DMS53 (cell line): ENCODE measurements around the gene CAMTA1.
A peak's percentile ranks its signal among the peaks of the same experiment; 100 is the strongest.

Source experiments
- DNase-seq: peaks from one replicate; lab custom pipeline; 2025; lab: John Stamatoyannopoulos, UW

The CAMTA1 gene

GRCh38 chr1:7743346-7743745 lies 958.1 kb downstream of the CAMTA1 start:
- DNase-seq, result no peak

DNA sequence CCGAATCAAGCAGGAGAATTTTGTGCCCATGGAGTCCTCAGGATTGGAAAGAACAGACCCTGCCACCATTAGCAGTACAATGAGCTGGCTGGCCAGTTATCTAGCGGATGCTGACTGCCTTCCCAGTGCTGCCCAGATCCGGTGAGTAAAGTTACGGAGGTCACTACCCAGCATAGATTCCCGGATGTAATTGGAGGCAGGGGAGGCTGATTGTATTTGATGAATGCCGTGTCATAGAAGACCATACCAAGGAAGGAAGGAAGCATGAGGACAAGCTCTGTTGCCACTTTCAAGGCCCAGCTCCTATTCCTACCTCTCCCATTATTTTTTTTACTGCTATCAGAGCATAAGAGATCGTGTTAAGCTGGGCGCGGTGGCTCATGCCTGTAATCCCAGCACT lies 959.6 kb downstream of the CAMTA1 start:
- DNase-seq, result no peak

GRCh38 chr1:7745783-7746182 lies 960.5 kb downstream of the CAMTA1 start:
- DNase-seq, result no peak

DNA sequence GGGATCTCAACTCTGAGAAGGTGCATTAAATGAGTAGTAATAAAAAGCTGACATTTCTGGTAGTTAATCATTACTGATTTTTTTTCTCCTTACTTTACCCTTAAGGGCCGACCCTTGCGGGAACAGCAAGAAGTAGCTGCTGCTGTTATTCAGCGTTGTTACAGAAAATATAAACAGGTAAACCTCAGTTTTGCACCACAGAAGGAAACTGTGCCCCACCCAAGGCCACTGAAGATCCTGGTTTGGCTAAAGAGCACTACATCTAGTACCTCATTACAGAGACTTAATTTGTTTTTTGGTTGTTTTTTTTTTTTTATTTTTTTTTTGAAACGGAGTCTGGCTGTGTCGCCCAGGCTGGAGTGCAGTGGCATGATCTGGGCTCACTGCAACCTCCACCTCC lies 962.4 kb downstream of the CAMTA1 start:
- DNase-seq, result no peak

DNA sequence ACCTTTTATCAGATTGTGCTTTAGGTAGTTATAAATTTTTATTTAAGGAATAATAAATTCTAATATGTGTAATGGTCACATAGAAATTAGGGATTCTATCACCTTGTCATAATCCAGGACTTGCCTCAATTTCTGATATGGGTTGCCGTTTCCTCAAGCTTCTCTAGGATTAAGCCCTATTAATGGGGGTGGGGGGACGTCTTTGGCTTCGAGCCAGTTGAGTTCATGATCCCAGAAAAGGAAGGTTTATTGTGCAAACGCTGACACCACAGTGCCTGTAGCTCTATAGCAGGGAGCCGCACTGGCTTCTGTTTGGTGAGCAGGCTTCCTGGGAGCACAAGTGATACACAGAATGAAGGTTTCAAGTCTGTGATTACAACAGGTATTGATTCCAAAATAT lies 963.9 kb downstream of the CAMTA1 start:
- no peak for DNase-seq

DNA sequence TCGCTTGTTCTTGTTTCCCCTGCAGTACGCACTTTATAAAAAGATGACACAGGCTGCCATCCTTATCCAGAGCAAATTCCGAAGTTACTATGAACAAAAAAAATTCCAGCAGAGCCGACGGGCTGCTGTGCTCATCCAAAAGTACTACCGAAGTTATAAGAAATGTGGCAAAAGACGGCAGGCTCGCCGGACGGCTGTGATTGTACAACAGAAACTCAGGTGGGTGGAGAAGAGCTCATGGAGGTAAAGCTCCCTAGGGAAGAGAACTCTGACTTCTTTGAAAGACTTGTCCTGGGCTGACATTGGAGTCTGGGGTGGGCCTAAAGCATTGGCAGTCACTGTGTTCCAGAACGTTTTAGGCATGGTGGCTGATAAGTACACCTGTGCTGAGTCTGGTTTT lies 965.9 kb downstream of the CAMTA1 start:
- DNase-seq, result no peak

- DNase-seq, result peak; percentile 81
These were observed 967.5 kb downstream of the CAMTA1 start for GRCh38 chr1:7752512-7753417.

DNA sequence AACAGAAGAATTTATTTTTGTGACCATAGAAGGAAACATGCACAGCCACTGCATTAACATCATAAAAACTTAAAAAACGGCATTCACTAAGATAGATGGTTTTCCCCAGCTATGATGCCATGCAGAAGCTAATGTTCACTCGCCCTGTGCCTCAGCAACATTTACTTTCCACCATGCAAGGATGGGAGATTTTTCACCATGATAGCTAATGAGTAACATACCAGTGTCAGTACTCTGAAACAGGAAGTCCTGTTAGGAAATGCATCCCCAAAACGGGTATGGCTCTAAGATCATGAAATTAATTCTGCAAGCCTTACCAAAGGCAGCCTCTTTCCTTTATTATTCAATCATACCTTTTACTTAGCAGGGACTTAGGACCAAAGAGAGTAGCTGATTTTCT lies 968.4 kb downstream of the CAMTA1 start:
- DNase-seq, result no peak

- DNase-seq, result no peak
These were observed 969.0 kb downstream of the CAMTA1 start for GRCh38 chr1:7754234-7754633.

DNA sequence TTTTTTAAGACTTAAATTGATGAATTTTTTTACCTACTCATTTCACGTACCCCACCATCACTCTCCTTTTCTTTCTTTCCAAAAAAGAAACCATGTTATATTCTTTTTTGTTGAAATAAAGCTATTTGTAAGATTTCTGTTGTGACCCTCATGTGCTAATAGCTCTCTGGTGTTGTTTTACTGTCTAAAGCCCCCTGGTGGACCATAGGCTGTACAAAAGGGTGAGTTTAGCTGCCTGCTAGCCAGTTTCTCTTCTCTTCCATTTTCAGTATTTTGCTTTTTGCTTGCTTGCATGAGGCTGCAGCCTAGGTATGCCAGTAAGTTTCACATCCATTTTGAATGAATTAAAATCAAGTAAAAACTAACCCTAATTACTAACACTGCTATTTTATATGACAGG lies 970.2 kb downstream of the CAMTA1 start:
- peak; percentile 22 for DNase-seq

DNA sequence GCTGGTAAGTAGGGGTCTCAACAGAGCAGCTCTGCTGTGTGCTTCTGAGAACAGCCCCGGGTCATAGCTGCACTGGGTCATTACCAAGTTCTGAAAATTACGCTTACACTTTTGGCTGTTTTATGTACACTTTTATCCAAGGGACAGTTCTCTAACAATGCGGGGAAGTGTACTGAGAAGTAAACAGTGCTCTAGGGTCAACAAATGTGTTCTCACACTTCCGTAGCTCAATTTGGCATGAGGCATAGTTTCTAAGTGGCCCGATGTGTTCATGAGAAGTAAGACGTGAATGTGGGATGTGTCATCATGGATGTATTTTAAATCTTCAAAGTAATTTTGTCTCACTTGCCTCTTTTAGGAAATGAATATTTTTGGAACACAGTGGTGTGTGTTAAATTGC lies 975.0 kb downstream of the CAMTA1 start:
- DNase-seq, result no peak

DNA sequence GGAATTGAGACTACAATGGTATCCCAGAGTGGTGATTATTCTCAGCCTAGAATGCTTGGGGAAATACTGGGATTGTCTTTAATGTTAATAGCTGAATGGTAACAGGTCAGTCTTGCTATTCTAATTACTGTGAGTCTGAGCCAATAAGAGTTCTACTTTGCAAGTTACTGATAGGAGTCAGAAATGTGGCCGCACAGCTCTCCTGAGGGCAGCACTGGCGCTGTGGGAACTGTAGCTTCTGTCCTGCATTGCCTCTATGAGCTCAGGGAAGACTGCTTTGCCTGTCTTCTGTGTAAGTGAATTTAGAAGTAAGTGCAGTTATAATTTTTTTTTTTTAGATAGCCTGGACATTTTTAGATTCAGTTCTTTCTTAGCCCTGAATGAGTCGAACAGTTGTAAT lies 975.8 kb downstream of the CAMTA1 start:
- DNase-seq, result no peak

GRCh38 chr1:7767176-7767575 lies 981.9 kb downstream of the CAMTA1 start:
- DNase-seq, result no peak

DNA sequence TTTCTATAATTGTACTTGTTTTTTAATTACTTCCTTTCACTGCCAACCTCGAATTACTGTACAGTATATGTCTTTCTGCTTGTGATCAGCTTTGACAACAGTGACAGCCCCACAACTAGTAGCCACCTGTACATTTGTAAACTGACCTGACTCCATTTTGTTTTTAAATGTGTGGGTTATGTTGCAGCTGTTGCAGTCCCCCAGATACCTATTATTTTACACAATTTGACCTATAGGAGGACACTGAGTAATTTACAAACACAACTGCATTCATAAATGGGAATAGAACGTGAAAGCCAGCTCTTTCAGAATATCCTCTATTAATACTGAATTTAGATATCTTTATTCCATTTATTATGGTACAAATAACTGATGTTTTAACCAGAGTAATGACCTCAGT lies 983.3 kb downstream of the CAMTA1 start:
- DNase-seq, result no peak

DNA sequence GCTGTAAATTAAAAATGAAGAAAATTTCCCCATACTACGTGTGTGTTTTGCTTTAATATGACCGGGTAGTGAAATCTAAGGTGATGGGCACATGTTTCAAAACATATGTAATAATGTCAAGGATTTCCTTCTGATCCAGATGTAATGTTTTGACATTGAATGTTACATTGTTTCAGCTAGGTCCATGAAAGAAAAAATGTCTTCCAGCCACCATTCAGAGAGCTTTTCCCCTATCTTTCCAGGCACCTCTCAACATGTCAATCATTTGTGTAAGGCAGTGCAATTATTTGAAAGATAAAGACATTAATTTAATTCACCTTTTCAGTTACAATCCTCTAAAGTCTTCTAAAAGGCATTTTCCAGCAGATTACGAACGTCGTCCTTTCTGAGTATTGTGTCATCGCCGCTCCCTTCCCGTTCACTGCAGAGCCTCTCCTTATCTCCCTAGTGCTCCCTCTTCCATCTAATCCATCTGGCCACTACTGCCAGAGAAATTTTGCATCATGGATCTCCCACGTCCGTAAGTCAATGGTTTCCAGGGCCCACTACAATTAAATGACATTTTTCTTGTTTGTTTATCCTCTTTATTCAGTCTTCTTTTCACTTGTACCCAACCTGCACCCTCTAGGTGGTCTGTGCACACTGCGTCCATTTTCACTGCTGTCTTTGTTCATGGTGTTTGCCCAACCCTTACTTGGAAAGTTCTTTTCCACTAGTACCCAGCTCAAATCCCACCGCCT lies 984.6 kb downstream of the CAMTA1 start:
- no peak for DNase-seq

DNA sequence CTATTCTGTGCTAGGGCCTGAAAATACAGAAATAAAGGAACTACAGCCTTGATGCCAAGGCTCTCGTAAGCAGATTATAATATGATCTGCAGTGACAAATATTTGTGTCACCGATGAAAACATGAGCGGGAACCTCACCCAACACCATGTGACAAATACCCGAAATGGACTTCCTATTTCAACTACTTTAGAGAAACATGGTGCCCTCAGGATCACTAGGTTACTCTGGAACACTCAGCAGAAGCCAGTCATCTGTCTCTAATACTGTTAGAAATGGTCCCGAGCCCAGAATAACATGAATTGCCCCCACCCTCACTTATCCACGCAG lies 985.4 kb downstream of the CAMTA1 start:
- DNase-seq, result peak; percentile 61

- DNase-seq, result peak; percentile 87
These were observed 986.0 kb downstream of the CAMTA1 start, which contains the start of gene VAMP3 for GRCh38 chr1:7770997-7771822. TSS of gene VAMP3 (plus strand) at chr1:7771296. CDS start at chr1:7771384, 88 bp downstream.

DNA sequence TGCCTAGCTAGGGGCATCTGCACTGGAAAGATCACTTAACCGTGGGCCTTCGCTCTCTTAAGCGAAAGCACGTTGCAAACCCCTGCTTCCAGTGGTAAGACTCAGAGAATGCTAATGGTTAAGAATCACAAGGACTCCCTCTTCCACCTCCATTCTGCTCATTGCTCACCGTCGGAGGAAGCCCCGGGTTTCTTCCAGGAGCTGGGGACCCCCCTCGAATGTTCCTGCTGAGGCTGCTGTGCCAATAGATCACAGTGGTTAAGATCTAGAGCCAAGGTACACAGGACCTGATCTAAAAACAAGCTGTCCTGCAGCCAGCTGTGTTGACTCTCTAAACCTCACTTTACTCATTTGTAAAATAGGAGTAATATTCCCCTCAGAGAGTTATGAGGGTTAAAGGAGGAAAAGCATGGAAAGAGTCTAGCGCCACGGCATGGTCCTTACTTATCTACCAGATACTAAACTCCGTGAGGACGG lies 986.6 kb downstream of the CAMTA1 start:
- peak; percentile 24 for DNase-seq

- DNase-seq, result no peak
These were observed 992.3 kb downstream of the CAMTA1 start for GRCh38 chr1:7777591-7777990.

DNA sequence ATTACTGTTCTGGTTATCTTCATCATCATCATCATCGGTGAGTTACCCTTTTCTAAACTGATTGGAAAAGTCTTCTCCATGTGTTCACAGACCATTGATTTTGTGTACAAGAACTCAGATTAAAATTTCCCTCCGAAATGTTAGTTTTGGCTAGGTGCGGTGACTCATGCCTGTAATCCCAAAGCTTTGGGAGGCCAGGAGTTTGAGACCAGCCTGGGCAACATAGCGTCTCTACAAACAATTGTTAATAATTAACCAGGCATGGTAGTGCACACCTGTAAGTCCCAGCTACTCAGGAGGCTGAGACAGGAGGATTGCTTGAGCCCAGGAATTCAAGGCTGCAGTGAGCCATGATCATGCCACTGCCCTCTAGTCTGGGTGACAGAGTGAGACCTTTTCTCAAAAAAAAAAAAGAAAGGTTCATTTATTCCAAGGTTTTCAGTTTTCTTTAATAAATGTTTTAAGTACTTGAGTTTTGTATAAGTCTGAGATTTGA lies 992.9 kb downstream of the CAMTA1 start:
- peak; percentile 47 for DNase-seq

DNA sequence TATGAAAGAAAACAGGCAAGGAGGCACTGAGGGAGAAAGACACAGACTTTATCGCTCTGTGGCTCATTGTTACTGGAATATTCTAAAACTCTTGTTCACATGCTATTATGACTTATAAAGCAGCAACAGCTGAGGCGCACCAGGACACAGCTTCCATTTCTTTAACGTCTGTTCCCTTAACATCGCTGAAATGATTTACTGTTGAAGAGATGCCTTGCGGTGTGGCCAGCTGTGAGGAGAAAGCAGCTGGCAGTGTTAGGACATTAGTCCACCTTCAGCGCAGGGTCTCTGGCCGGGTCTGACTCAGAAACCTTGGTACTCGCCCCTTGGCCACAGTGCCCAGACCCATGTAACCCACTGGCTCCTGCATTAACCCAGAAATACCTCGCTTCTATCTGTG lies 995.7 kb downstream of the CAMTA1 start:
- no peak for DNase-seq

DNA sequence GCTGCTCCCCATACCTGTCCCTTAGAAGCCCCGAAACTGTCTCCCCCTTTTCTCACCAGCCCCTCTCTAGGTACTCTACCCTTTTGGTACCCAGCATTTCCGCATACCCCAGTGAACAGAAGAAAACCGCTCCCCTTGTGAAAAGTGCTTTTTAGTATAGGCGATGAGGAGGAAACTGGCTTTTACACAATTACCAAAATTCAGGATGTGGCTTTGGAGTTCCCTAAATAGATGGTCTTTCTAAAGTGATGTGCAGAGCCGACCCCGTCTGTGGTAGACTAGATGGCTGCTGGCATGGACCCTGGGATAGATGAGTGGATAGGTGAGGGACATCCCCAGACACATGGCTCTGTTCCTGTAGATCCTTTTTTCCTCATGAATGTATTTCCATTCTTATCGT lies 996.2 kb downstream of the CAMTA1 start:
- no peak for DNase-seq
